ENCODE measurements around the gene IGFLR1. TPM values are rescaled to one million over a fixed set of nuclear protein-coding genes. Genes with fewer than 3 reads are reported as not detected.

Gene IGFLR1
- total and polyA plus RNA-seq, 2 donors (not counting 3 experiments of a cell fraction or from before 2014, with no cell fraction given), result 2.6 to 7.6 TPM

- no peaks in the 10 kb centered on the region for H3K9me3 ChIP-seq (replicated peaks; ENCODE audit: control insufficient read depth, insufficient read depth, low read length)
- no peaks in the 10 kb centered on the region for H3K27me3 ChIP-seq (ENCODE audit: control insufficient read depth in 2 of 2, insufficient read depth in 2 of 2, low read length in 2 of 2)
- TF ChIP-seq, protein P1, sequence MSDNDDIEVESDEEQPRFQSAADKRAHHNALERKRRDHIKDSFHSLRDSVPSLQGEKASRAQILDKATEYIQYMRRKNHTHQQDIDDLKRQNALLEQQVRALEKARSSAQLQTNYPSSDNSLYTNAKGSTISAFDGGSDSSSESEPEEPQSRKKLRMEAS (IDR thresholded peaks at IDR 0.05; ENCODE audit: insufficient read depth, insufficient read length), result no peak
- no peak for TF ChIP-seq JUN (IDR thresholded peaks at IDR 0.05; ENCODE audit: borderline replicate concordance, insufficient read depth, insufficient read length, low read depth)
- no peak for TF ChIP-seq POLR2AphosphoS5 (IDR thresholded peaks at IDR 0.05; ENCODE audit: insufficient read depth, low read depth, low read length)
- no peak for TF ChIP-seq MYC (IDR thresholded peaks at IDR 0.05; ENCODE audit: low read depth, low read length)
- TF ChIP-seq CTCF (IDR thresholded peaks at IDR 0.05; ENCODE audit: extremely low read depth in 1 of 2, insufficient read depth in 1 of 2, low read depth in 1 of 2, low read length in 2 of 2), result no peak
- no peak for TF ChIP-seq GATA2 (IDR thresholded peaks at IDR 0.05; ENCODE audit: insufficient read depth, insufficient read length, low read depth, low read length)
- no peak for TF ChIP-seq POLR2A (IDR thresholded peaks at IDR 0.05; ENCODE audit: low read depth, low read length)
- TF ChIP-seq FOS (IDR thresholded peaks at IDR 0.05; ENCODE audit: borderline replicate concordance, insufficient read depth, low read length), result no peak
- TF ChIP-seq EZH2 (IDR thresholded peaks at IDR 0.05; ENCODE audit: borderline replicate concordance, low read depth, low read length, severe bottlenecking), result no peak
- H3K79me2 ChIP-seq (ENCODE audit: control insufficient read depth, insufficient read depth, low read length), result no peaks in the 10 kb centered on the region
- H3K4me3 ChIP-seq (replicated peaks in 1 of 3; ENCODE audit: insufficient read depth in 1 of 3, low read depth in 1 of 3, low read length in 3 of 3), result no peak overlapping the region
- H3K27ac ChIP-seq (ENCODE audit: insufficient read depth, low read depth, low read length), result no peak overlapping the region
- no peak overlapping the region for H3K4me2 ChIP-seq (ENCODE audit: insufficient read depth, low read length)
- H2AFZ ChIP-seq (ENCODE audit: low read depth, low read length), result no peak overlapping the region
- POLR2A ChIA-PET, result no interaction called here
- H3K9me1 ChIP-seq (replicated peaks; ENCODE audit: control insufficient read depth, extremely low read depth, insufficient read depth, low read length), result no peaks in the 10 kb centered on the region
- H3K9ac ChIP-seq (replicated peaks; ENCODE audit: extremely low read depth, insufficient read depth, low read length), result no peak overlapping the region
- dilution Hi-C loops (cut with MboI; ENCODE audit: extremely low pct_ligation_motif_present, low sequenced_read_pairs) (no loop called here), intact Hi-C loops (cut with micrococcal nuclease) (no loop called here)
- BruUV-seq (replicated peaks), result TSS peak; percentile 11
- FAIRE-seq (no peak), DNase-seq (ENCODE audit: low read depth, low spot score) (no peak)
- CTCF ChIA-PET, result no interaction called here
- no peaks in the 10 kb centered on the region for H3K4me1 ChIP-seq (ENCODE audit: control insufficient read depth, extremely low read depth, insufficient read depth, low read length)
- H3K36me3 ChIP-seq (ENCODE audit: control insufficient read depth in 2 of 2, extremely low read depth in 1 of 2, insufficient read depth in 2 of 2, low read length in 2 of 2), result peaks cover 0 to 2% of the 10 kb centered on the region in 2 experiments
- no peaks in the 10 kb centered on the region for H4K20me1 ChIP-seq (replicated peaks; ENCODE audit: control insufficient read depth, extremely low read depth, insufficient read depth, low read length)
Observed at GRCh38 chr19:35788205-35788960, 46.1 kb upstream of the IGFLR1 start.
